ENCODE data around the gene ARSI.

DNA sequence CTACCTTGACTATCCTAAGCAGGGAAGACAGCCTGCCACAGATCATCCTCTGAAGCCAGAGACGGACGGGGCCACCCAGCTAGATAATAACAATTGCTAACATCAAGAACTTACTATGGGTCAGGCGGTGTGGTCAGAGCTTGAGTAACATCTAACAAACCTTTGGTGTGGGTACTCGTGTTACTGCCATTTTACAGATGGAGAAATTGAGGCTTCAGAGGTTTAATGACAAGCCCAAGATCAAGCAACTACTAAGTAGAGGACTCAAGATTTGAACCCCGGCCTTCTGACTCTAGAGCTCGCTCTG is 16.7 kb upstream of the ARSI start:
- TF ChIP-seq, protein P1, sequence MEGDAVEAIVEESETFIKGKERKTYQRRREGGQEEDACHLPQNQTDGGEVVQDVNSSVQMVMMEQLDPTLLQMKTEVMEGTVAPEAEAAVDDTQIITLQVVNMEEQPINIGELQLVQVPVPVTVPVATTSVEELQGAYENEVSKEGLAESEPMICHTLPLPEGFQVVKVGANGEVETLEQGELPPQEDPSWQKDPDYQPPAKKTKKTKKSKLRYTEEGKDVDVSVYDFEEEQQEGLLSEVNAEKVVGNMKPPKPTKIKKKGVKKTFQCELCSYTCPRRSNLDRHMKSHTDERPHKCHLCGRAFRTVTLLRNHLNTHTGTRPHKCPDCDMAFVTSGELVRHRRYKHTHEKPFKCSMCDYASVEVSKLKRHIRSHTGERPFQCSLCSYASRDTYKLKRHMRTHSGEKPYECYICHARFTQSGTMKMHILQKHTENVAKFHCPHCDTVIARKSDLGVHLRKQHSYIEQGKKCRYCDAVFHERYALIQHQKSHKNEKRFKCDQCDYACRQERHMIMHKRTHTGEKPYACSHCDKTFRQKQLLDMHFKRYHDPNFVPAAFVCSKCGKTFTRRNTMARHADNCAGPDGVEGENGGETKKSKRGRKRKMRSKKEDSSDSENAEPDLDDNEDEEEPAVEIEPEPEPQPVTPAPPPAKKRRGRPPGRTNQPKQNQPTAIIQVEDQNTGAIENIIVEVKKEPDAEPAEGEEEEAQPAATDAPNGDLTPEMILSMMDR (IDR thresholded peaks at IDR 0.05), result no peak
- TF ChIP-seq POLR2A (IDR thresholded peaks at IDR 0.05), result no peak

All from lower leg skin (tissue), 3 donors.